ENCODE data around the gene ELF2.

- no peak for TF ChIP-seq CTCF (IDR thresholded peaks at IDR 0.05)
- no peak for TF ChIP-seq POLR2A (IDR thresholded peaks at IDR 0.05)
These were observed 148.8 kb downstream of the ELF2 start for GRCh38 chr4:139028191-139028661.

All from lower leg skin (tissue), 3 donors.